ENCODE results near the gene IDI2. TPM values are rescaled to one million over a fixed set of nuclear protein-coding genes. Genes with fewer than 3 reads are reported as not detected.

The IDI2 gene
- total and polyA plus RNA-seq, 2 of the 13 experiments (the other 11 are each of a cell fraction or from before 2014, with no cell fraction given), result not detected

- DNase-seq (ENCODE audit: low spot score) (no peak), ATAC-seq (no peak), FAIRE-seq (no peak)
- in situ Hi-C loops (cut with HindIII; ENCODE audit: extremely low pct_ligation_motif_present, low pct_unique_long_range_greater_than_20kb) (loop anchor here (10.0 kb wide), 1 partner anchor 46 kb away; the partner anchor contains the start of gene LARP4B), intact Hi-C loops (cut with micrococcal nuclease; ENCODE audit: unreplicated experiment) (no loop called here)
- Histone ChIP-seq H3K36me3 (replicated peaks in 1 of 2; ENCODE audit: control insufficient read depth in 1 of 2, insufficient read depth in 2 of 2, low read length in 2 of 2) (no peaks in the 10 kb centered on the region), H3K79me2 (ENCODE audit: insufficient read depth, low read length) (no peaks in the 10 kb centered on the region), H3K27ac (ENCODE audit: extremely low read length, insufficient read depth, low read length) (no peak overlapping the region), H3K27me3 (ENCODE audit: control insufficient read depth in 1 of 2, insufficient read depth in 2 of 2, low read length in 2 of 2) (no peaks in the 10 kb centered on the region), H4K20me1 (ENCODE audit: insufficient read depth, low read length) (no peaks in the 10 kb centered on the region), H2AFZ (ENCODE audit: low read length) (no peak overlapping the region), H3K4me3 (replicated peaks in 1 of 3; ENCODE audit: insufficient read depth in 1 of 3, low read depth in 2 of 3, low read length in 3 of 3) (no peak overlapping the region), H3K4me2 (ENCODE audit: low read depth, low read length) (no peak overlapping the region), H3K4me1 (ENCODE audit: insufficient read depth, low read length) (peaks cover 26% of the 10 kb centered on the region), H3K9me3 (ENCODE audit: low read length) (peaks cover 27% of the 10 kb centered on the region), H3K9ac (ENCODE audit: insufficient read depth, low read depth, low read length) (no peak overlapping the region)
- CTCF ChIA-PET (ENCODE audit: low intra/inter-chr PET ratio, low total read pairs), result no interaction called here
- no TSS peak for BruUV-seq (replicated peaks)
- WGBS (ENCODE audit: low lambda C conversion rate), result 76% methylated on average over 2 of the region's 5 CpGs
- POLR2A ChIA-PET, result no interaction called here
- peak; percentile 25 for TF ChIP-seq ZFP36 (IDR thresholded peaks at IDR 0.05; ENCODE audit: borderline replicate concordance, low read depth, low read length, partially characterized antibody)
- no peak for TF ChIP-seq CHD2 (IDR thresholded peaks at IDR 0.05; ENCODE audit: low read depth, low read length)
Measured at GRCh38 chr10:980468-981093, 45.1 kb downstream of the IDI2 start.

GRCh38 chr10:978826-979421, 46.7 kb downstream of the IDI2 start:
- TF ChIP-seq KLF6 (CRISPR knock-in tag; IDR thresholded peaks at IDR 0.05) (no peak), ZNF652 (CRISPR knock-in tag; IDR thresholded peaks at IDR 0.05; ENCODE audit: borderline replicate concordance, low read depth) (no peak), ZNF317 (CRISPR knock-in tag; IDR thresholded peaks at IDR 0.05) (peak; percentile 100)
- no peaks in the 10 kb centered on the region for H3K79me2 ChIP-seq (ENCODE audit: insufficient read depth, low read length)
- no TSS peak for BruUV-seq (replicated peaks)
- no peak overlapping the region for H3K4me2 ChIP-seq (ENCODE audit: low read depth, low read length)
- no peak overlapping the region for H3K9ac ChIP-seq (ENCODE audit: insufficient read depth, low read depth, low read length)
- no peak overlapping the region for H3K4me3 ChIP-seq (replicated peaks in 1 of 3; ENCODE audit: insufficient read depth in 1 of 3, low read depth in 2 of 3, low read length in 3 of 3)
- CTCF ChIA-PET (ENCODE audit: low intra/inter-chr PET ratio, low total read pairs), result no interaction called here
- H4K20me1 ChIP-seq (ENCODE audit: insufficient read depth, low read length), result no peaks in the 10 kb centered on the region
- POLR2A ChIA-PET, result no interaction called here
- intact Hi-C loops (cut with micrococcal nuclease; ENCODE audit: unreplicated experiment), result no loop called here
- in situ Hi-C loops (cut with HindIII; ENCODE audit: extremely low pct_ligation_motif_present, low pct_unique_long_range_greater_than_20kb), result no loop called here
- no peak for FAIRE-seq
- DNase-seq (ENCODE audit: low spot score), result no peak
- H2AFZ ChIP-seq (ENCODE audit: low read length), result no peak overlapping the region
- no peaks in the 10 kb centered on the region for H3K36me3 ChIP-seq (replicated peaks in 1 of 2; ENCODE audit: control insufficient read depth in 1 of 2, insufficient read depth in 2 of 2, low read length in 2 of 2)
- no peak for ATAC-seq
- H3K27me3 ChIP-seq (ENCODE audit: control insufficient read depth in 1 of 2, insufficient read depth in 2 of 2, low read length in 2 of 2), result no peaks in the 10 kb centered on the region
- WGBS (ENCODE audit: low lambda C conversion rate), result 22% methylated on average over 2 of the region's 2 CpGs
- peaks cover 20% of the 10 kb centered on the region for H3K4me1 ChIP-seq (ENCODE audit: insufficient read depth, low read length)
- no peak overlapping the region for H3K27ac ChIP-seq (ENCODE audit: extremely low read length, insufficient read depth, low read length)
- H3K9me3 ChIP-seq (ENCODE audit: low read length), result peaks cover 27% of the 10 kb centered on the region
